NCI-H526 (cell line): ENCODE measurements around the gene PRR16.

Experiments used
- DNase-seq, 2 experiments: peaks; one replicate each; lab custom pipeline; 2025; lab: John Stamatoyannopoulos, UW

The PRR16 gene

DNA sequence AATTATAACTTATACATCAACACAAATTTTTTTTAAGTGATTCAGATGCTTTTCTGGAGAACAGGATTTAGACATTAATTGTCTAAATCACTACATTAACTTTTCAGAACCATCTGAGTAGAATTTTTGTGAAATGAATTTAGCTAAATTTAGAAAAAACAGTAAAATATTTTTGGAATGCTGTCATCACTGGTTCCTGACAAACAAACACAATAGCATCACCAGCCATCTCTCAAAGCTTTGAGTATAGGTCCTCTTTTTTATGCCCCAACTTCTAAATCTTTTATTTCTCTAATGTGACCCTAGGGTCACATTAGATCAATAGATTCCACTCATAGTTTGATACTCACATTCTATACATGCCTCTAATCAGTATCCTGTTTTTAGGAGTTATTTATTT, 104.6 kb downstream of the PRR16 start:
- DNase-seq: no peak

DNA sequence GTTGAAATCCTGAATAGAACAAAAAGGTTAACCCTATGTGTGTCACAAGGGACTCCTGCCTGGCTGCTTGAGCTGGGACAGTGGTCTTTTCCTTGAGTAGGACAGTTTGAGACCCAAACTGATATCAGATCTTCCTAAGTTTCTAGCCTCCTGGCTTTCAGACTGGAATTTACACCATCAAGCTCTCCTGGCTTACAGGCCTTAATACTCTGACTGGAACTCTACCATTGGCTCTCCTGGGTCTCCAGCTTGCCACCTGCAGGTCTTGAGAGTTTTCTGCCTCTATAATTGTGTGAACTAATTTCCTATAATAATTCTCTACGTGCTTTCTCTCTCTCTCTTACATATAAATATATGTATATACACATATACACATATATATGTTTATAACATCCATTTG, 112.5 kb downstream of the PRR16 start:
- no peak for DNase-seq

- no peak for DNase-seq
These were observed 118.5 kb downstream of the PRR16 start for GRCh38 chr5:120582635-120583034.

DNA sequence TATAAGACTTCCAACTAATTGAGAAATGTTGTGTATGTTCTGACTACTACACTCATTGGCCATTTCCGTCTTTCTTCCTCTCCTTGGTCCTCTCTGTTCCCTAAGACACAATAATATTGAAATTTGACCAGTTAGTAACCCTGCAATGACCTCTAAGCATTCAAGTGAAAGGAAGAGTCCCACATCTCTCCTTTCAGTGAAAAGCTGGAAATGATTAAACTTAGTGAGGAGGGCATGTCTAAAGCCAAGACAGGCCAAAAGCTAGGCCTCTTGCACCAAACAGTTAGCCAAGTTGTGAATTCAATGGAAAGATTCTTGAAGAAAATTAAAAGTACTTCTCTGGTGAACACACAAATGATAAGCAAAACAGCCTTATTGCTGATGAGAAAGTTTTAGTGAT, 122.5 kb downstream of the PRR16 start:
- no peak for DNase-seq

GRCh38 chr5:120591911-120592310, 127.8 kb downstream of the PRR16 start:
- DNase-seq: no peak

DNA sequence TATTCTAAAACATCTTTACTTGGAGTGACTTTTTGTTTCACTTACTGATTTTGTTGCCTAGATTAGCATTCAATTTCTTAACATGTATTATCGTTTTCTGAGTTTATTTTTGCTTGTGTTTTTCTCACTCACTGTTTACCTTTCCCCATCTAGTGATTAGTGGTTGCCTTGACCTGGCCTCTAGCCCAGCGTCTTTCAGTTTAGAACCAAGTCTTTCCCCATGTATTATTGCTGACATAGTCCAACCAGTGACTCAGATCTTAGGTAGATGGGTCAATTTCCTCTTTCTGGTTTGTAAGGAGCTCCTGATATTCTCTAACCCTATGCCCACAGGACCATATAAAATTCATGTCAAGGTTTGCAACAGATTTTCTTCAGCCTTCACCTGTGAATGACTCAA, 135.5 kb downstream of the PRR16 start:
- no peak for DNase-seq

DNA sequence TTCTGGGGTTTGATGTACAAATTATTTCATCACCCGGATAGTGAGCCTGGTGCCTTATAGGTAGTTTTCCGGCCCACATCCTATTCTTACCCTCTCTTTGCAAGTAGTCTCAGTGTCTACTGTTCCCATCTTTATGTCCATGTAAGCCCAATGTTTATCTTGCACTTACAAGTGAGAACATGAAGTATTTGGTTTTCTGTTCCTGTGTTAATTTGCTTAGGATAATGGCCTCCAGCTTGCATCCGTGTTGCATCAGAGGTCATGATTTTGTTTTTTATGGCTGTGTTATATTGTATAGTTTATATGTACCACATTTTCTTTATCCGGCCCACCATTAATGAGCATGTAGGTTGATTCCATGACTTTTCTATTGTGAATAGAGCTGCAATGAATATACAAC, 136.5 kb downstream of the PRR16 start:
- DNase-seq: peak in 1 of 2 experiments; percentile 0

GRCh38 chr5:120602033-120602432, 137.9 kb downstream of the PRR16 start:
- DNase-seq: no peak

GRCh38 chr5:120604884-120605283, 140.8 kb downstream of the PRR16 start:
- no peak for DNase-seq

GRCh38 chr5:120605325-120606079, 141.4 kb downstream of the PRR16 start:
- no peak for DNase-seq

DNA sequence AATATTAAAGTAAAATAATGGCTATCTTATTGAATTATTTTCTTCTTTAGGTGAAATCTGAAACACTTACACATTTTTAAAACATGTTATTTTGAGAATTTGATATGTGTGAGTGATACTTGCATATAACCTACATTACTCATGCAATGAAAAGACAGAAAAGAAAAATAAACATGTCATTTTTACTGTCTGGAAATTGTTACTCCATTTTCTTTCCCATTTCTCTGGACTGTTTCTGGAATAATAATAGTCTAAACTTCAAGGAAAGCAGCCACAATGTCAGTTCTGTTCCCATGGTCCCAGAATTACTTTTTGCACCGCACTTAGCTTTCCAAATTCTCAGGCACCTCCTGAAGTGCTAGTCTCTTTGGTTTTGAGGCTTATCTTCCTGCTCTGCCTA, 145.5 kb downstream of the PRR16 start:
- DNase-seq: no peak

DNA sequence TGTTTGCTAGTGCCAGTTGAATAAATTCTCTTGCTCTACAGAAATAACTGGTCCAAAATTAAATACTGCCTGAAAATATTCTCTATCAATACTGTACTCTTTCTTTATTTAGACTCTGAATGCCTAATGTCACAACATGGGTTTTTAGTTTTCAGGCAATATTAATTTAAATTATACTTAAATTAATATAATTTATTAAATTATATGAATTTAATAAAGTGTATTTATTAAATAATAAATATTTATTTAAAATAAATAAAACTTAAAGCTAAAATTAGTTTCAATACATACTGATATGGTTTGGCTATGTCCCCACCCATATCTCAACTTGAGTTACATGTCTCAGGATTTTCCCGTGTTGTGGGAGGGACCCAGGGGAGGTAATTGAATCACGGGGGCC, 146.0 kb downstream of the PRR16 start:
- no peak for DNase-seq

- no peak for DNase-seq
These were observed 149.6 kb downstream of the PRR16 start for GRCh38 chr5:120613729-120614128.

DNA sequence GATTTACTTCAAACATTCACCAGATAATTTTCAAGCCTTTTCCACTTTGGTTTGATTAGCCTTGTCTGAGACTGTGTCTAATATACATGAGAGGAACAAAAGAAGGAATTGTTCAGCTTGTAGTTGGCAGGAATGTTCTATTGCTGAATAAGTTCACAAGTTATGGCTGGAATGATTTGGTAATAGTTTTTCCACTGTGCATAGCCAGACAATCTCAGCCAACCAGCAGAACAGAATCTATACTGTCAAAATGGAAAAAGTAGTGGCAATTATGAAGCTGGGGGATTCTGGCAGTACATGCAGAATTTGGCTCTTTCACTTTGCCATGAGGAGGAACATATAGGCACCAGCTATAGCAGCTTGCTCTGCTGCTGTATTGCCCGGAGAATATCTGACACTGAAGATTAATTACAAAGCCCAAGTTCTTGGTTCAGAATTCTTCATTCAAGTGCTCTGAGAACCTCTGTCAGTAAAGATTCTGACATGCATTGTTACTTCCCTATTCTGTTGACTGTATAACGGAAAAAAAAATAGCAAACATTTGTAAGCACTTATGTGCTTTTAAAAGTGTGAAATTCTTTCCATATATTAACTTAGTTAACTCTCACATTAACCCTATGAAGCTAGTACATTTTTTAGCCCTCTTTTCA, 150.6 kb downstream of the PRR16 start:
- DNase-seq: no peak

DNA sequence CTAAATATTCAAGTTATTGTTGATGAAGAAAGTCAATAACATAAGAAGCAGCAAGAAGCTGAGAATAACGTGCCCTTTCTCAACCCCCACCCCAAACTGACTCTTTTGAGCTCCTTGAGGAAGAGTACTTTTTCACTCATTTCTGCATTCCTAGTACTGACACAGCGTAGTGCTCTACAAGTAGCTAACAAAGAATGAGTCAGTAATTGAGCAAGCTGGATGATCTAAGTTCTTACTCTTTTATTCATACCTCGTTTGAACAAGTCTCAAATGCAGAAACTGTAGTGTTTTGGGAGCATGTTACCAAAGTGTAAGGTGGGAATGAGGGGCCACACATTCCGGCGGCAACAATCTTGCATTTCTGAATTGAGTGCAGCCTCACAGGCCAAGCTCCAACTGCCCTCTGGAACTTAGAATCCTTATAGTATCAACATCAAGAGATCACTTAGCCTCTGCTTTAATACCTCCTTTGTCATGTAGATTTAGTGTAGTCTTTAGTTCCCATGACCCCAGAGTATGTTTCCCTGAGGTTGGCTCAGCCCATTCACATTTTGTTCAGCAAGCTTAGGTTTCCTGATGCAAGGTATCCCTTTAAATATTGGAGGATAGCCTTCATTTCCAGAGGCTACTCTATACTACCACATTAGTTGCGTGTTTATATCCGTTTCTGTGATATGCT, 152.0 kb downstream of the PRR16 start:
- no peak for DNase-seq

- DNase-seq: no peak
These were observed 157.2 kb downstream of the PRR16 start for GRCh38 chr5:120621339-120621738.

- DNase-seq: no peak
These were observed 160.0 kb downstream of the PRR16 start for GRCh38 chr5:120624021-120624563.

DNA sequence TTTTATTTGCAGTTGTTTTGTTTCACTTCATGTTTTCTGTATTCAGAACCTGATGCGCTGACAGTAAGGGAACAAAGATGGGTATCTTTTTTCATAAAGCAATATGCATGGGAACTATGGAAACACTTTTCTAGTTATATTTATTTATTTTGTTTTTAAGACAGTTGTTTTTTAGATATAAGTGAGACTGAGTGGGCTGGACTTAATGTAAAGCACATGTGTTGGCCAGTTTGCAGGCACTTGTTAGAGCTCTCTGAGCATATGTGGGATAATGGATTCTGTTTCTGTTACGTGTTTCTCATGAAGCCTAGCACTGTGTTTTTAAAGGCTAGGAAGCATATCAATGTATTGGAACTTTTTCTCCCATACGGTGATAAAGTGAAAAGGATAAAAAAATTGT, 164.1 kb downstream of the PRR16 start:
- DNase-seq: no peak

GRCh38 chr5:120630550-120630949, 166.4 kb downstream of the PRR16 start:
- DNase-seq: no peak

- no peak for DNase-seq
These were observed 167.5 kb downstream of the PRR16 start for GRCh38 chr5:120631611-120632010.

DNA sequence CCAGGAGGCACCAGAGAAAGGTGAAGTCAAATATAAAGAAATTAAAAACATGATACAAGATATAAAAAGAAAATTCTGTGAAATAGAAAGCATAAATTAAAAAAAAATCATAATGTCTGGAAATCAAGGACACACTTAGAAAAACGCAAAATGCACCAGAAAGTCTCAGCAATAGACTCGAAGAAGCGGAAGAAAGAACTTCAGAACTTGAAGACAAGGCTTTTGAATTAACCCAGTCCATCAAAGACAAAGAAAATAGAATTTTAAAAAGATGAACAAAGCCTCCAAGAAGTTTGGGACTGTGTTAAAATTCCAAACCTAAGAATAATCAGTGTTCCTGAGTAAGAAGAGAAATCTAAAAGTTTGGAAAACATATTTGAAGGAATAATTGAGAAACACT, 168.3 kb downstream of the PRR16 start:
- DNase-seq: no peak

GRCh38 chr5:120638449-120638848, 174.3 kb downstream of the PRR16 start:
- DNase-seq: no peak

- DNase-seq: no peak
These were observed 176.7 kb downstream of the PRR16 start for GRCh38 chr5:120640778-120641177.
